ENCODE measurements around the gene KIRREL1. TPM values are rescaled to one million over a fixed set of nuclear protein-coding genes. Genes with fewer than 3 reads are reported as not detected.

Gene KIRREL1
- total RNA-seq, 1 experiment from 2014 or later: 211 TPM

GRCh38 chr1:158014731-158015320 is 21.4 kb downstream of the KIRREL1 start:
- Histone ChIP-seq H3K4me3 (ENCODE audit: low read depth, low read length, poor library complexity, severe bottlenecking) (no peak overlapping the region), H3K27me3 (replicated peaks; ENCODE audit: insufficient read depth, low read depth, low read length, poor library complexity) (no peaks in the 10 kb centered on the region), H3K27ac (ENCODE audit: low read depth, low read length, poor library complexity, severe bottlenecking) (peak overlapping the region; percentile 46), H3K4me1 (ENCODE audit: insufficient read depth, low read length, poor library complexity, severe bottlenecking) (peaks cover 97% of the 10 kb centered on the region), H3K9me3 (ENCODE audit: low read depth, low read length, poor library complexity, severe bottlenecking) (no peaks in the 10 kb centered on the region), H3K36me3 (ENCODE audit: insufficient read depth, low read length, poor library complexity, severe bottlenecking) (peaks cover 27% of the 10 kb centered on the region)
- no peak for DNase-seq (ENCODE audit: low spot score)
- TF ChIP-seq EZH2 (IDR thresholded peaks at IDR 0.05; ENCODE audit: borderline replicate concordance, low read depth, low read length, poor library complexity, severe bottlenecking): no peak
- TF ChIP-seq CTCF (conservative IDR thresholded peaks at IDR 0.05; ENCODE audit: low read depth, low read length): no peak
- BruUV-seq (replicated peaks): no TSS peak
- ChIA-PET POLR2A (ENCODE audit: low non-redundant PET) (interaction anchor here (0.6 to 0.7 kb wide), 2 partner anchors 20 to 1263 kb away, joined by 4 to 7 read pairs; partner anchors contain the start of gene HDGF), CTCF (interaction anchor here (0.6 kb wide), 1 partner anchor 23 kb away, joined by 4 read pairs; no protein-coding TSS in a partner anchor)
- intact Hi-C loops (cut with micrococcal nuclease; ENCODE audit: unreplicated experiment): no loop called here

DNA sequence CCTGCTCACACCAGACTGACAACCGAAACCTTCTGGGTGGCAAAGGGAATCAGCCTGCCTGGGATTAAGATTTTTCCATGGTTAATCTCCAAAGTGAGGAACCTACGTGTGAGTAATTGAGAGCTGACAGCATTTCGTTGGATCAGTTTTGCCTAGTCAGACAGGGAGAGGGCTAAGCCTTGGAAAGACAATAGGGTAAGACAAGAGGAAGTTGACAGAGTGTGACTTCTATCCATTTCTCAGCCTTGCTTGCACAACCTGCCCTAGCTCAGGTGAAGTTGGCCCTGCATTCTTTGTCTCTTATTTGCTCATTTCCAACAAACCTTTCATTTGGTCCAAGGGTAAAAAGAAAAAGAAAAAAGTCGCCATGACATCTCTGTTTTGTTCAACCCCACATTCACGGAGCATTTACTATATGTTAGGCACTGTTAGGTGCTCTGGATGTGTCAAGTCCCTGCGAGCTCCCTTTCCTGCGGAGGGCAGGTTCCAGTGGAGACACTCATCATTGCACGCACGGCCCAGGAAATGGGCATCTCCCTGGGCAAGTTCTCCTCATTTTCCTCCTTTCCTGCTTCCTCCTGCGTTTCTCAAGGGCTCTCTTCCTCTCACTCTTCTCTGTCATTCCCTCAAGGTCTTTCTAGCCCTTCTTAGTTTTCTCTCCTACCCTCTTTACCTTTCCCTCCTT is 23.3 kb downstream of the KIRREL1 start:
- ChIA-PET CTCF (no interaction called here), POLR2A (ENCODE audit: low non-redundant PET) (no interaction called here)
- no peak overlapping the region for H3K4me3 ChIP-seq (ENCODE audit: low read depth, low read length, poor library complexity, severe bottlenecking)
- BruUV-seq (replicated peaks): no TSS peak
- peaks cover 97% of the 10 kb centered on the region for H3K4me1 ChIP-seq (ENCODE audit: insufficient read depth, low read length, poor library complexity, severe bottlenecking)
- peaks cover 18% of the 10 kb centered on the region for H3K36me3 ChIP-seq (ENCODE audit: insufficient read depth, low read length, poor library complexity, severe bottlenecking)
- no peaks in the 10 kb centered on the region for H3K27me3 ChIP-seq (replicated peaks; ENCODE audit: insufficient read depth, low read depth, low read length, poor library complexity)
- H3K9me3 ChIP-seq (ENCODE audit: low read depth, low read length, poor library complexity, severe bottlenecking): no peaks in the 10 kb centered on the region
- intact Hi-C loops (cut with micrococcal nuclease; ENCODE audit: unreplicated experiment): no loop called here
- TF ChIP-seq CTCF (conservative IDR thresholded peaks at IDR 0.05; ENCODE audit: low read depth, low read length) (no peak), EZH2 (IDR thresholded peaks at IDR 0.05; ENCODE audit: borderline replicate concordance, low read depth, low read length, poor library complexity, severe bottlenecking) (no peak)
- DNase-seq (ENCODE audit: low spot score): no peak
- peak overlapping the region; percentile 83 for H3K27ac ChIP-seq (ENCODE audit: low read depth, low read length, poor library complexity, severe bottlenecking)

DNA sequence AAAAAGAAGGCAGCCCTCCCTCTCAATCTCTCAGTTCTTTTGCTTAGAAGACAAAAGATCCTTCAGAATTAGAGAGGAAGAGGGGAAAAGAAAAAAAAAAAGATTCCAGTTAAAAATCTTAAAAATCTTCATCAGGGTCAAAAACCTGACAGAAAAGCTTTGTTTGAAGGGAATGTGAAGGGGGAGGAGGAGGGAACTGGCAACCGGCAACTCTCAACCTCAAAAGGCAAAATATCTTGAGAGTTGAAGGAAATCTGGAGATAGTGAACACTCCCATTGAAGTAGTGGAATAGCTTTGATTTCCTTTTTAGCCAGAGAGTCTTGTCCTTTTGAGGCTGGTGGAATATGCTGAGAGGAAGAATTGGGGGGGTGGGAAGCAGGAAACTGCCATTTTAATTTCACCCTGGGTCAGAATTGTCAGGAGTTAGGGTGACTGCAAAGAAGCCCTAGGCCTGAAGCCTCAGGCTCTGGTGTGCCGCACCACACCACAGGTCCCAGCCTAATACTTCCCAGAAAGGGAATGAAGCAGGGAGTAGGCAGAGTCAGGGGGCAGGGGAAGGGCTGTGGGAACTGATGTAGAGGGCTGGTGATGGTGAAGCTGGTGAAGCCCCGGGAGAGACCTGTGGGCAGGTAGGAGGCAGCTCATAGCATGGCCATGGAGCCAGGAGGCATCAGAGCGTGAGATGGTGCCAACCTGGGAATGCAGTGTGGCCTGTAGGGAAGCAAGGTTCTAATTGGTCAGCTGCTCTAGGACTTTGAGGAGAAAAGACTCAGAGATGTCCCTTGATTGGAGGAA is 24.6 kb downstream of the KIRREL1 start:
- ChIA-PET POLR2A (ENCODE audit: low non-redundant PET) (no interaction called here), CTCF (interaction anchor here (0.6 to 1.2 kb wide), 2 partner anchors 22 to 36 kb away, joined by 6 to 9 read pairs; no protein-coding TSS in a partner anchor)
- Histone ChIP-seq H3K9me3 (ENCODE audit: low read depth, low read length, poor library complexity, severe bottlenecking) (no peaks in the 10 kb centered on the region), H3K36me3 (ENCODE audit: insufficient read depth, low read length, poor library complexity, severe bottlenecking) (peaks cover 10% of the 10 kb centered on the region), H3K27me3 (replicated peaks; ENCODE audit: insufficient read depth, low read depth, low read length, poor library complexity) (no peaks in the 10 kb centered on the region), H3K27ac (ENCODE audit: low read depth, low read length, poor library complexity, severe bottlenecking) (peak overlapping the region; percentile 83), H3K4me3 (ENCODE audit: low read depth, low read length, poor library complexity, severe bottlenecking) (no peak overlapping the region), H3K4me1 (ENCODE audit: insufficient read depth, low read length, poor library complexity, severe bottlenecking) (peaks cover 98% of the 10 kb centered on the region)
- TF ChIP-seq EZH2 (IDR thresholded peaks at IDR 0.05; ENCODE audit: borderline replicate concordance, low read depth, low read length, poor library complexity, severe bottlenecking): no peak
- TF ChIP-seq CTCF (conservative IDR thresholded peaks at IDR 0.05; ENCODE audit: low read depth, low read length): no peak
- no TSS peak for BruUV-seq (replicated peaks)
- intact Hi-C loops (cut with micrococcal nuclease; ENCODE audit: unreplicated experiment): no loop called here
- no peak for DNase-seq (ENCODE audit: low spot score)
